SK-N-SH (cell line): ENCODE measurements around the gene STARD13. TPM values are rescaled to one million over a fixed set of nuclear protein-coding genes. Genes with fewer than 3 reads are reported as not detected.

Source experiments
- CTCF ChIA-PET: fragments of 300-600, 350-600 bp; formaldehyde crosslinking; extraction: SDS; loops from one replicate; lab custom pipeline; 2021; lab: Yijun Ruan, JAX
- POLR2A ChIA-PET: fragments of 350-600 bp; sonication (Branson Sonifier 250); formaldehyde crosslinking; extraction: SDS; loops from one replicate; lab custom pipeline; 2020; ENCODE audit warnings: antibody characterized with exemption, inconsistent platforms; lab: Yijun Ruan, JAX
- DNase-seq: peaks from one replicate; pipeline ENCODE4 v3.0.0; 2012
- H2AFZ ChIP-seq: fragments of 200-600 bp; sonication (generic); 2 replicates; pipeline ENCODE4 v1.8.1; 2016; ENCODE audit warnings: antibody characterized with exemption, mild to moderate bottlenecking, low read depth
- H3F3A ChIP-seq: fragments of 200-600 bp; sonication (generic); replicated peaks from 2 replicates; pipeline ENCODE3; 2016; ENCODE audit warnings: antibody characterized with exemption, mild to moderate bottlenecking; ENCODE audit not compliant: insufficient read depth
- H3K27ac ChIP-seq, 2 experiments: fragments of 200-500 bp in 1 of 2; fragments of 200-600 bp in 1 of 2; sonication (Bioruptor generic) in 1 of 2; sonication (generic), shearing (Covaris generic) in 1 of 2; 2 replicates each; pipeline versions ENCODE4 v1.5.1 to v1.6.1; 2014 to 2016; ENCODE audit warnings: low read depth in 2 of 2, inconsistent platforms in 1 of 2, low read length in 1 of 2, mild to moderate bottlenecking in 1 of 2, mixed read lengths in 1 of 2
- H3K27me3 ChIP-seq: fragments of 200-600 bp; sonication (generic), shearing (Covaris generic); 2 replicates; pipeline ENCODE4 v1.6.1; 2016; ENCODE audit warnings: mixed run types; ENCODE audit not compliant: insufficient read depth
- H3K36me3 ChIP-seq, 2 experiments: fragments of 200-500 bp in 1 of 2; fragments of 200-600 bp in 1 of 2; sonication (Bioruptor generic) in 1 of 2; sonication (generic) in 1 of 2; replicated peaks in 1 of 2; 2 replicates each; pipeline versions ENCODE3 to v1.5.1; 2014 to 2016; ENCODE audit warnings: low read length in 1 of 2, mild to moderate bottlenecking in 1 of 2; ENCODE audit not compliant: insufficient read depth in 2 of 2, control insufficient read depth in 1 of 2
- H3K4me1 ChIP-seq, 2 experiments: fragments of 200-500 bp in 1 of 2; fragments of 200-600 bp in 1 of 2; sonication (Bioruptor generic) in 1 of 2; sonication (generic), shearing (Covaris generic) in 1 of 2; 2 replicates each; pipeline versions ENCODE4 v1.5.1 to v1.6.1; 2014 to 2016; ENCODE audit warnings: low read depth in 1 of 2, low read length in 1 of 2, mixed run types in 1 of 2; ENCODE audit not compliant: insufficient read depth in 2 of 2, control insufficient read depth in 1 of 2
- H3K4me2 ChIP-seq: fragments of 200-600 bp; sonication (generic), shearing (Covaris generic); 2 replicates; pipeline ENCODE4 v1.6.1; 2017; ENCODE audit warnings: mixed run types
- H3K4me3 ChIP-seq, 2 experiments: fragments of 200-500 bp in 1 of 2; fragments of 200-600 bp in 1 of 2; sonication (Bioruptor generic) in 1 of 2; sonication (generic), shearing (Covaris generic) in 1 of 2; 2 replicates each; pipeline versions ENCODE4 v1.5.1 to v1.8.1; 2014 to 2016; ENCODE audit warnings: low read depth in 2 of 2, inconsistent platforms in 1 of 2, low read length in 1 of 2, mild to moderate bottlenecking in 1 of 2, mixed read lengths in 1 of 2, moderate library complexity in 1 of 2
- H3K79me2 ChIP-seq: fragments of 200-600 bp; sonication (generic); 2 replicates; pipeline ENCODE4 v1.8.1; 2017; ENCODE audit warnings: mild to moderate bottlenecking; ENCODE audit not compliant: insufficient read depth
- H3K9ac ChIP-seq: fragments of 200-600 bp; sonication (generic); 2 replicates; pipeline ENCODE4 v1.6.1; 2017; ENCODE audit warnings: mixed run types
- H3K9me2 ChIP-seq: fragments of 200-600 bp; sonication (generic); 2 replicates; pipeline ENCODE4 v1.6.1; 2017; ENCODE audit warnings: mixed run types
- H3K9me3 ChIP-seq: fragments of 200-600 bp; sonication (generic); 2 replicates; pipeline ENCODE4 v1.6.1; 2017; ENCODE audit warnings: mixed run types, mild to moderate bottlenecking, moderate library complexity
- H4K20me1 ChIP-seq: fragments of 200-600 bp; sonication (generic); 2 replicates; pipeline ENCODE4 v1.6.1; 2017; ENCODE audit warnings: mild to moderate bottlenecking, mixed run types; ENCODE audit not compliant: insufficient read depth
- CHD2 ChIP-seq: fragments of 150-350 bp; IDR thresholded peaks from 2 replicates; pipeline ENCODE4 v1.6.1; 2018; ENCODE audit warnings: low read length; ENCODE audit not compliant: partially characterized antibody
- CTCF ChIP-seq: fragments of 200-600 bp; sonication (generic); IDR thresholded peaks from 2 replicates; pipeline ENCODE4 v1.6.1; 2017; ENCODE audit warnings: antibody characterized with exemption, mild to moderate bottlenecking, moderate library complexity
- FOSL2 ChIP-seq: IDR thresholded peaks from 2 replicates; pipeline ENCODE4 v1.4.0; 2012; ENCODE audit warnings: low read depth, mild to moderate bottlenecking, moderate library complexity, borderline replicate concordance
- GABPA ChIP-seq: IDR thresholded peaks from 2 replicates; pipeline ENCODE4 v1.4.0; 2012; ENCODE audit warnings: low read depth, mild to moderate bottlenecking
- GATA2 ChIP-seq: sonication (generic); formaldehyde crosslinking; IDR thresholded peaks from 2 replicates; pipeline ENCODE4 v1.5.0; 2020; ENCODE audit warnings: mild to moderate bottlenecking, missing genetic modification reagents
- MAX ChIP-seq: IDR thresholded peaks from 2 replicates; pipeline ENCODE4 v1.4.0; 2012; ENCODE audit warnings: low read depth
- MEF2A ChIP-seq: IDR thresholded peaks from 2 replicates; pipeline ENCODE4 v1.4.0; 2012; ENCODE audit warnings: low read depth, borderline replicate concordance
- NFIC ChIP-seq: IDR thresholded peaks from 2 replicates; pipeline ENCODE4 v1.4.0; 2012; ENCODE audit warnings: borderline replicate concordance
- PBX3 ChIP-seq: IDR thresholded peaks from 2 replicates; pipeline ENCODE4; 2012
- POLR2AphosphoS5 ChIP-seq: IDR thresholded peaks from 2 replicates; pipeline ENCODE4 v1.6.1; 2012; ENCODE audit warnings: low read depth, low read length
- RAD21 ChIP-seq: IDR thresholded peaks from 2 replicates; pipeline ENCODE4 v1.6.1; 2012; ENCODE audit warnings: mild to moderate bottlenecking, low read length
- REST ChIP-seq: IDR thresholded peaks from 2 replicates; pipeline ENCODE4 v1.6.1; 2012; ENCODE audit warnings: mild to moderate bottlenecking, low read depth, low read length, moderate library complexity
- SIN3A ChIP-seq: IDR thresholded peaks from 2 replicates; pipeline ENCODE4 v1.6.1; 2012; ENCODE audit warnings: low read depth, mild to moderate bottlenecking, low read length, moderate library complexity, borderline replicate concordance
- TCF12 ChIP-seq: IDR thresholded peaks from 2 replicates; pipeline ENCODE4 v1.4.0; 2012
- WGBS: methylation state at CpG from one replicate; pipeline ENCODE4 v1.1.6; 2017; ENCODE audit warnings: low lambda C conversion rate; 5-methylcytosine and 5-hydroxymethylcytosine counted together
- polyA plus RNA-seq, 3 experiments: library from polyadenylated mRNA; depleted of rRNA; stranded (reverse); fragments of >200 nt; gene quantifications; 2 replicates each; pipeline ENCODE4 v1.2.3, GENCODE V29; 2012
- TF ChIP-seq, protein P1 (sequence below): IDR thresholded peaks from 2 replicates; pipeline ENCODE4 v1.4.0; 2012; ENCODE audit warnings: low read depth, borderline replicate concordance

STARD13 gene
- polyA plus RNA-seq, 1 of the 3 experiments (the other 2 are of a cell fraction), result 5.7 TPM

DNA sequence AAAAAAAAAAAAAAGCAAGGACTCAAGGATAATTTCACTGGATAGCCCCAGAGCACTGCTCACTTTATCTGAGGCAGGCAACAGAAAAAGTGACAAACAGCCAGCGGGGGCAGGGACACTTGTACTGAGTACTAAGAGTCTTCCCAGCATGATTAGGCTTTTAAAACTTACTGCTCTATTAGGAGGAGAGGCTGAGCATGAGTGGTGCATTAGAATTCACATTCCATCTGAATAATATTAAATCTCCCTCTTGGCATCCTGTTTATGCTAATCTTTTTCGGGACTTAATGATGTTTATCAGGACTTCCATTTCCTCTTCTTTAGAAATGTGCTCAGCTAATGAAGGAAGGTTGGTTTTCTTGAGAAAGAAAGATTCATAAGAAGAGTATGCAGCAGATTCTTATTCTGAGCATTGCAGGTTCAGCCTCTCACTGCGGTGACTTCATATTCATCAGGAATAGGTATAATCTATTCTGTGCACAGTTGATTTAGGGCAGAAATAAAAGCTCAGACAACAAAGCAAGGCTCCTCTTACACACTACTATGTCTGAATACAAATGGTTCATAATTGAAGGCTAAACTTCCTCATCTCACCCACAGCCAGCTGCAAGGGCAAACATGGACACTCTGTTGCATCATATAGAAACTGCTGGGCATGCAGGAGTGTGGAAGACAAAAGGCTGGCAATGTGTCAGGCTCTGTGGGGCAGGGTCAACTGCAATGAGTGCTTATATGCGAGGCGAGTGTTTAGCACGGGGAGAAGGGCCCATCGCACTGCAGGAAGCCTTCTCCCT lies 162.3 kb downstream of the STARD13 start:
- DNase-seq, result no peak
- Histone ChIP-seq H3K9me3 (no peaks in the 10 kb centered on the region), H3K4me1 (peaks cover 38 to 67% of the 10 kb centered on the region in 2 experiments), H3K9ac (no peak overlapping the region), H3K4me2 (0 out of 2 replicates have a peak overlapping the region, but pooled peaks have one; percentile 3), H2AFZ (no peak overlapping the region), H3K79me2 (no peaks in the 10 kb centered on the region), H3K27ac (peak overlapping the region; percentile 69 to 70), H3K4me3 (no peak overlapping the region), H3K27me3 (no peaks in the 10 kb centered on the region), H3K36me3 (peaks cover 0 to 10% of the 10 kb centered on the region in 2 experiments), H3F3A (peaks cover 44% of the 10 kb centered on the region), H3K9me2 (no peaks in the 10 kb centered on the region), H4K20me1 (no peaks in the 10 kb centered on the region)
- WGBS, result 76% methylated on average over 7 of the region's 7 CpGs
- ChIA-PET CTCF (interaction anchor here (1.3 to 1.8 kb wide), 2 partner anchors 10 to 16 kb away, joined by 3 to 6 read pairs; no protein-coding TSS in a partner anchor), POLR2A (no interaction called here)
- peak; percentile 60 for TF ChIP-seq TCF12
- TF ChIP-seq RAD21, result peak; percentile 3; the same call in 1 of the 2 replicates
- no peak; the same call in 1 of the 2 replicates for TF ChIP-seq PBX3
- TF ChIP-seq GATA2, result no peak
- TF ChIP-seq MEF2A, result no peak
- TF ChIP-seq CHD2, result no peak
- TF ChIP-seq GABPA, result no peak
- no peak for TF ChIP-seq FOSL2
- TF ChIP-seq NFIC, result no peak
- TF ChIP-seq POLR2AphosphoS5, result peak; percentile 16; the same call in 1 of the 2 replicates
- TF ChIP-seq SIN3A, result no peak
- TF ChIP-seq, protein P1, sequence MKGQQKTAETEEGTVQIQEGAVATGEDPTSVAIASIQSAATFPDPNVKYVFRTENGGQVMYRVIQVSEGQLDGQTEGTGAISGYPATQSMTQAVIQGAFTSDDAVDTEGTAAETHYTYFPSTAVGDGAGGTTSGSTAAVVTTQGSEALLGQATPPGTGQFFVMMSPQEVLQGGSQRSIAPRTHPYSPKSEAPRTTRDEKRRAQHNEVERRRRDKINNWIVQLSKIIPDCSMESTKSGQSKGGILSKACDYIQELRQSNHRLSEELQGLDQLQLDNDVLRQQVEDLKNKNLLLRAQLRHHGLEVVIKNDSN, result no peak
- no peak for TF ChIP-seq CTCF
- no peak for TF ChIP-seq MAX
- no peak for TF ChIP-seq REST
